HepG2 (cell line): ENCODE data around the gene ASCL3. TPM values are rescaled to one million over a fixed set of nuclear protein-coding genes. Genes with fewer than 3 reads are reported as not detected.
A peak's percentile ranks its signal among the peaks of the same experiment; 100 is the strongest.

Experiments
- EEA1 ChIP-seq: sonication (generic); formaldehyde crosslinking; IDR thresholded peaks from 2 replicates; pipeline ENCODE4 v1.5.1; 2020; ENCODE audit warnings: mild to moderate bottlenecking, missing genetic modification reagents, borderline replicate concordance
- FOSL2 ChIP-seq: sonication (generic); formaldehyde crosslinking; IDR thresholded peaks from 2 replicates; pipeline ENCODE4 v1.4.0; 2020; ENCODE audit warnings: missing genetic modification reagents
- REPIN1 ChIP-seq: sonication (generic); formaldehyde crosslinking; IDR thresholded peaks from 2 replicates; pipeline ENCODE4 v1.8.0; 2022; ENCODE audit warnings: missing genetic modification reagents, low read depth, mild to moderate bottlenecking, borderline replicate concordance
- SAP130 ChIP-seq: IDR thresholded peaks from 2 replicates; pipeline ENCODE4 v1.6.1; 2016; ENCODE audit warnings: low read depth
- SMAD1 ChIP-seq: sonication (generic); formaldehyde crosslinking; IDR thresholded peaks from 2 replicates; pipeline ENCODE4 v1.4.0; 2020; ENCODE audit warnings: missing genetic modification reagents, low read depth, mild to moderate bottlenecking, borderline replicate concordance
- SRF ChIP-seq: IDR thresholded peaks from 2 replicates; pipeline ENCODE4 v1.6.1; 2011; ENCODE audit warnings: mild to moderate bottlenecking, low read depth, low read length, moderate library complexity
- TIGD3 ChIP-seq: sonication (generic); formaldehyde crosslinking; IDR thresholded peaks from 2 replicates; pipeline ENCODE4 v1.5.1; 2020; ENCODE audit warnings: mild to moderate bottlenecking, missing genetic modification reagents, borderline replicate concordance
- YEATS2 ChIP-seq: sonication (generic); formaldehyde crosslinking; IDR thresholded peaks from 2 replicates; pipeline ENCODE4 v1.4.0; 2020; ENCODE audit warnings: missing genetic modification reagents, borderline replicate concordance
- ZBTB20 ChIP-seq: sonication (generic); formaldehyde crosslinking; IDR thresholded peaks from 2 replicates; pipeline ENCODE4 v1.8.1; 2023; ENCODE audit warnings: missing genetic modification reagents, low read depth, mild to moderate bottlenecking, borderline replicate concordance
- ZFAT ChIP-seq: sonication (generic); formaldehyde crosslinking; conservative IDR thresholded peaks from 2 replicates; pipeline ENCODE4 v1.8.1; 2023; ENCODE audit warnings: missing genetic modification reagents, inconsistent platforms
- ZNF160 ChIP-seq: sonication (generic); formaldehyde crosslinking; IDR thresholded peaks from 2 replicates; pipeline ENCODE4 v1.8.0; 2022; ENCODE audit warnings: mild to moderate bottlenecking, inconsistent platforms, missing genetic modification reagents
- ZNF20 ChIP-seq: sonication (generic); formaldehyde crosslinking; IDR thresholded peaks from 2 replicates; pipeline ENCODE4 v1.4.0; 2020; ENCODE audit warnings: mild to moderate bottlenecking, moderate library complexity, missing genetic modification reagents
- ZNF615 ChIP-seq: sonication (generic); formaldehyde crosslinking; IDR thresholded peaks from 2 replicates; pipeline ENCODE4 v1.5.0; 2020; ENCODE audit warnings: mild to moderate bottlenecking, missing genetic modification reagents, borderline replicate concordance
- polyA plus RNA-seq, 8 experiments: library from polyadenylated mRNA; depleted of rRNA in 3 of 8; stranded (reverse) in 7 of 8; unstranded in 1 of 8; fragments of >200 nt; fragmentation: Illumina TruSeq in 4 of 8; extraction: Trizol in 4 of 8; gene quantifications; 2 replicates each; pipeline versions ENCODE4 v1.2.1 to v1.2.3, GENCODE V29; 2011 to 2016; ENCODE audit warnings: low read depth in 4 of 8, missing spikeins in 1 of 8, mixed read lengths in 1 of 8; ENCODE audit not compliant: insufficient read depth in 1 of 8
- total RNA-seq, 5 experiments: library from RNA; depleted of rRNA; stranded (reverse); fragments of >200 nt; fragmentation: Illumina TruSeq; extraction: Trizol; gene quantifications; 2 replicates each; pipeline ENCODE4 v1.2.3, GENCODE V29; 2016; ENCODE audit warnings: low read depth in 1 of 5
- TF ChIP-seq, protein P1 (sequence below): sonication (generic); formaldehyde crosslinking; IDR thresholded peaks from 2 replicates; pipeline ENCODE4 v1.4.0; 2020; ENCODE audit warnings: mild to moderate bottlenecking, missing genetic modification reagents

Gene ASCL3
- total and polyA plus RNA-seq, 2 of the 13 experiments (the other 11 are each of a cell fraction or from before 2014, with no cell fraction given), result not detected

DNA sequence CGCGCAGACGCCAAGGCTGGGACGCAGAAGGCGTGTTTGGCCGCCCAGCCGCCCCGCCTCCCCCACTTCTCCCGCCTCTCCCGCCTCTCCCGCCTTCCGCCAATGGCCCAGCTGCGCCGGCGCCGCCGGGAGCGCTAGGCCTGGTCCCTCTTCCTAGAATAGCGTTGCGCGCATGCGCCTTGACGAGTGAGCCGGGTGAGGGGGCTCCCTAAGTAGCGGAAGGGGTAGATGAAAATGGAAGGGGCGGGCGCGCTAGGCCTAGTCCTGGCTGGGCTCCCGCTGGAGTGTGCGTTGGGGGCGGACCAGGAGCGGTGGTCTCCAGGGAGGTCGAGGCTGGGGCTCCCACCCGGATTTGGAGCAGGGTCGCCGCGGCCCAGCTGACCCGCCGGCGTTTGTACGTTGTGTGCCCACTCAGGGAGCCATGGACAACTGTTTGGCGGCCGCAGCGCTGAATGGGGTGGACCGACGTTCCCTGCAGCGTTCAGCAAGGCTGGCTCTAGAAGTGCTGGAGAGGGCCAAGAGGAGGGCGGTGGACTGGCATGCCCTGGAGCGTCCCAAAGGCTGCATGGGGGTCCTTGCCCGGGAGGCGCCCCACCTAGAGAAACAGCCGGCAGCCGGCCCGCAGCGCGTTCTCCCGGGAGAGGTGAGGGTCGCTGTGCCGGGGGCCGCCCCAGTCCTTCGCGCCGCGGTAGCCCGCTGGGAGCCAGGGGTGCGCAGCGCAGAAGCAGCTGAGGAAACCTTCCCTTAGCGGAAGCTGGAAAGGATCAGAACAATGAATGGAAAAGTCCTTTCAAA is 31.6 kb downstream of the ASCL3 start, which contains the start of gene AKIP1 (continued):
- TF ChIP-seq, protein P1, sequence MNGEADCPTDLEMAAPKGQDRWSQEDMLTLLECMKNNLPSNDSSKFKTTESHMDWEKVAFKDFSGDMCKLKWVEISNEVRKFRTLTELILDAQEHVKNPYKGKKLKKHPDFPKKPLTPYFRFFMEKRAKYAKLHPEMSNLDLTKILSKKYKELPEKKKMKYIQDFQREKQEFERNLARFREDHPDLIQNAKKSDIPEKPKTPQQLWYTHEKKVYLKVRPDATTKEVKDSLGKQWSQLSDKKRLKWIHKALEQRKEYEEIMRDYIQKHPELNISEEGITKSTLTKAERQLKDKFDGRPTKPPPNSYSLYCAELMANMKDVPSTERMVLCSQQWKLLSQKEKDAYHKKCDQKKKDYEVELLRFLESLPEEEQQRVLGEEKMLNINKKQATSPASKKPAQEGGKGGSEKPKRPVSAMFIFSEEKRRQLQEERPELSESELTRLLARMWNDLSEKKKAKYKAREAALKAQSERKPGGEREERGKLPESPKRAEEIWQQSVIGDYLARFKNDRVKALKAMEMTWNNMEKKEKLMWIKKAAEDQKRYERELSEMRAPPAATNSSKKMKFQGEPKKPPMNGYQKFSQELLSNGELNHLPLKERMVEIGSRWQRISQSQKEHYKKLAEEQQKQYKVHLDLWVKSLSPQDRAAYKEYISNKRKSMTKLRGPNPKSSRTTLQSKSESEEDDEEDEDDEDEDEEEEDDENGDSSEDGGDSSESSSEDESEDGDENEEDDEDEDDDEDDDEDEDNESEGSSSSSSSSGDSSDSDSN, result peak; percentile 91
- no peak; the same call in 1 of the 2 replicates for TF ChIP-seq TIGD3
- 0 out of 2 replicates have a peak, but pooled peaks have one; percentile 53 for TF ChIP-seq ZNF615 (CRISPR knock-in tag)
- no peak; the same call in 1 of the 2 replicates for TF ChIP-seq EEA1 (CRISPR knock-in tag)
- TF ChIP-seq SMAD1 (CRISPR knock-in tag), result peak; percentile 70; the same call in 1 of the 2 replicates
- TF ChIP-seq SAP130 (CRISPR knock-in tag), result peak; percentile 72
- TF ChIP-seq ZNF160 (CRISPR knock-in tag), result 0 out of 2 replicates have a peak, but pooled peaks have one; percentile 37
- no peak for TF ChIP-seq SRF
- TF ChIP-seq REPIN1 (CRISPR knock-in tag), result peak; percentile 54; the same call in 1 of the 2 replicates
- no peak for TF ChIP-seq ZFAT (CRISPR knock-in tag)
- TF ChIP-seq YEATS2 (CRISPR knock-in tag), result peak; percentile 28; the same call in 1 of the 2 replicates
- TF ChIP-seq FOSL2, result 0 out of 2 replicates have a peak, but pooled peaks have one; percentile 3
- TF ChIP-seq ZNF20 (CRISPR knock-in tag), result 0 out of 2 replicates have a peak, but pooled peaks have one; percentile 34
- 0 out of 2 replicates have a peak, but pooled peaks have one; percentile 44 for TF ChIP-seq ZBTB20 (CRISPR knock-in tag)
